ENCODE results near the gene TNK1. TPM values are rescaled to one million over a fixed set of nuclear protein-coding genes. Genes with fewer than 3 reads are reported as not detected.

Gene TNK1
- total and polyA plus RNA-seq, 9 of the 15 experiments (the other 6 are each of a cell fraction or from before 2014, with no cell fraction given) = 0.28 to 5.2 (median 2.1) TPM

- H3K27me3 ChIP-seq (ENCODE audit: control insufficient read depth in 2 of 2, insufficient read depth in 2 of 2, low read length in 2 of 2) = no peaks in the 10 kb centered on the region
- H3K9me3 ChIP-seq (replicated peaks; ENCODE audit: control insufficient read depth, insufficient read depth, low read depth, low read length) = no peaks in the 10 kb centered on the region
- no peak for FAIRE-seq
- ATAC-seq = no peak
- no peak for DNase-seq (ENCODE audit: extremely low read depth in 1 of 4, low spot score in 3 of 4)
- H3K4me2 ChIP-seq (ENCODE audit: insufficient read depth, low read length) = no peak overlapping the region
- no peak overlapping the region for H3K4me3 ChIP-seq
- POLR2A ChIA-PET = interaction anchor here (0.7 kb wide), 1 partner anchor 49 kb away, joined by 3 read pairs; no protein-coding TSS in a partner anchor
- no peaks in the 10 kb centered on the region for H4K20me1 ChIP-seq (replicated peaks; ENCODE audit: control insufficient read depth, insufficient read depth, low read length)
- H3K27ac ChIP-seq (ENCODE audit: extremely low read depth, low read depth, low read length) = no peak overlapping the region
- intact Hi-C loops (cut with micrococcal nuclease) (no loop called here), in situ Hi-C loops (cut with MboI) (no loop called here)
- H3K9ac ChIP-seq (ENCODE audit: insufficient read depth in 1 of 2, low read depth in 2 of 2, low read length in 2 of 2) = no peak overlapping the region
- no peaks in the 10 kb centered on the region for H3K9me1 ChIP-seq (ENCODE audit: control insufficient read depth, insufficient read depth, low read length)
- H3K36me3 ChIP-seq (ENCODE audit: control insufficient read depth, insufficient read depth, low read length) = no peaks in the 10 kb centered on the region
- 14% methylated on average over 1 of the region's 1 CpG for WGBS (ENCODE audit: insufficient coverage, low coverage, missing lambda C conversion rate)
- H3K4me1 ChIP-seq (replicated peaks in 1 of 2; ENCODE audit: control insufficient read depth in 2 of 2, insufficient read depth in 2 of 2, low read length in 2 of 2) = peaks cover 2 to 26% of the 10 kb centered on the region in 2 experiments; a peak in 4 of 5 replicates
- CTCF ChIA-PET (ENCODE audit: low intra/inter-chr PET ratio) = no interaction called here
- BruUV-seq (replicated peaks) = no TSS peak
- H2AFZ ChIP-seq (ENCODE audit: low read depth, low read length) = no peak overlapping the region
- H3K79me2 ChIP-seq (ENCODE audit: control insufficient read depth, insufficient read depth, low read length) = peaks cover 2% of the 10 kb centered on the region; the same call in 2 of the 3 replicates
- no peak for TF ChIP-seq SPI1 (IDR thresholded peaks at IDR 0.05; ENCODE audit: borderline replicate concordance, low read depth, low read length)
- no peak for TF ChIP-seq POLR2AphosphoS2 (IDR thresholded peaks at IDR 0.05; ENCODE audit: low read length)
- TF ChIP-seq SNRNP70 (optimal IDR thresholded peaks at IDR 0.05; ENCODE audit: low read depth, low read length) = no peak
- no peak for TF ChIP-seq PTTG1 (tag; IDR thresholded peaks at IDR 0.05; ENCODE audit: low read depth)
- no peak for TF ChIP-seq BRCA1 (IDR thresholded peaks at IDR 0.05)
- no peak for TF ChIP-seq BRCA1 (CRISPR knock-in tag; IDR thresholded peaks at IDR 0.05)
- TF ChIP-seq ZNF766 (CRISPR knock-in tag; conservative IDR thresholded peaks at IDR 0.05) = no peak
- TF ChIP-seq CBX3 (IDR thresholded peaks at IDR 0.05; ENCODE audit: borderline replicate concordance in 1 of 2, low read length in 2 of 2) = no peak
- no peak for TF ChIP-seq FOS (IDR thresholded peaks at IDR 0.05; ENCODE audit: extremely low read depth, insufficient read length)
- no peak for TF ChIP-seq ZNF518B (CRISPR knock-in tag; IDR thresholded peaks at IDR 0.05)
- no peak for TF ChIP-seq ZNF586 (CRISPR knock-in tag; conservative IDR thresholded peaks at IDR 0.05)
- TF ChIP-seq EGR1 (conservative IDR thresholded peaks at IDR 0.05) = no peak
- TF ChIP-seq ATF2 (CRISPR knock-in tag; IDR thresholded peaks at IDR 0.05) = no peak
- TF ChIP-seq ZNF408 (CRISPR knock-in tag; IDR thresholded peaks at IDR 0.05; ENCODE audit: low read depth) = no peak
- no peak for TF ChIP-seq ZNF655 (CRISPR knock-in tag; IDR thresholded peaks at IDR 0.05)
- TF ChIP-seq THRB (CRISPR knock-in tag; conservative IDR thresholded peaks at IDR 0.05) = no peak
- no peak for TF ChIP-seq LARP7 (IDR thresholded peaks at IDR 0.05)
- no peak for TF ChIP-seq ZFP30 (CRISPR knock-in tag; IDR thresholded peaks at IDR 0.05; ENCODE audit: borderline replicate concordance)
Observed at GRCh38 chr17:7431231-7431630, 50.3 kb downstream of the TNK1 start.
